Fibroblast of skin of right quadriceps (primary cell): Measurements from ENCODE around the gene EID2.

ENCODE experiments used
- DNase-seq: peaks from one replicate; pipeline ENCODE4 v3.0.0-alpha.2; 2013

The EID2 gene, protein sequence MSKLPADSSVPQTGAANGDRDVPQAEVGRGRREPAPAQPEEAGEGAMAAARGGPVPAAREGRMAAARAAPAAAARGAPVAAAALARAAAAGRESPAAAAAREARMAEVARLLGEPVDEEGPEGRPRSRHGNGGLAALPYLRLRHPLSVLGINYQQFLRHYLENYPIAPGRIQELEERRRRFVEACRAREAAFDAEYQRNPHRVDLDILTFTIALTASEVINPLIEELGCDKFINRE

DNA sequence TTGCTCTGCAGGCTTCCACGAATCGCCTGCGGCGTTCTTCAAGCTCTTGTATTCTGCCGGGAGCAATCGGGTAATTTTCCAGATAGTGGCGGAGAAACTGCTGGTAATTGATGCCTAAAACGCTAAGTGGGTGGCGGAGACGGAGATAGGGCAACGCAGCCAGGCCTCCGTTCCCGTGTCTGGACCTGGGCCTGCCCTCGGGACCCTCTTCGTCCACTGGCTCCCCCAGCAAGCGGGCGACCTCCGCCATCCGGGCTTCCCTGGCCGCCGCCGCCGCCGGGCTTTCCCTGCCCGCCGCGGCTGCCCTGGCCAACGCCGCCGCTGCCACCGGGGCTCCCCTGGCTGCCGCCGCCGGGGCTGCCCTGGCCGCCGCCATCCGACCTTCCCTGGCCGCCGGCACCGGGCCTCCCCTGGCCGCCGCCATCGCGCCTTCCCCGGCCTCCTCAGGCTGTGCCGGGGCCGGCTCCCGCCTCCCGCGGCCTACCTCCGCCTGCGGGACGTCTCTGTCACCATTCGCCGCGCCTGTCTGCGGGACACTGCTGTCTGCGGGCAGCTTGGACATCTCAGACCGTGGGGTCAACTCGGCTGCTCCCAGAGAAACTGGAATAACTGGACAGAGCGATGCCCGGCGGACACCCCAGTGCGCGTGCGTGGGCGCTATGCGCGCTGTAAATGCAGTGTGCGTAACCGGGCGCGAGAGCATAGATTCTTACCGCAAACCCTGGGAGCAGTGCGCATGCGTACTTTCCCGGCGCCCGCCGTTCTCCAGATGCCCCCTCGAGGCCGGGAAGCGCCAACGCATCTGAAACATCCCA, at the start of gene EID2:
Gene EID2 (minus strand): TSS at position 644 of the 815 bp plus-strand sequence. CDS start 82 bp downstream, at position 562.
- DNase-seq = peak; percentile 90

DNA sequence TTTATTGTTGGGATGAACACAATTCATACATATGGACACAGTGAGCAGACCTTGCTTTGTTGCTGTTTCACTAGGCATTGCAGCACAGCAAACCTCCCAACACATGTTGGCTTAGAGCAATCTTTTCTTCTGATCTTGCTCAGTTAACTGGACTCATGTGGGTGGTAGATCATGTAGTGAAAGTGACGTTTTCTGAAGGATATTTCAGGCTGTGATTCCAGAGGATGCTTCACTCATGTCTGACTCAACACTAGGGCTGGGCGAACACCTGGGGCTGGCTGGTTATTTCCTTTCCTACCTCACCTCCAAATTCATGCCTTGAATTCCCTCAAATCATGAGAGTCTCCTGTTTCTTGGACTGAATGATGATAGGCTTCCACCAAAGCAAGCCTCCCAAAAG, 48.1 kb upstream of the EID2 start:
- no peak for DNase-seq

DNA sequence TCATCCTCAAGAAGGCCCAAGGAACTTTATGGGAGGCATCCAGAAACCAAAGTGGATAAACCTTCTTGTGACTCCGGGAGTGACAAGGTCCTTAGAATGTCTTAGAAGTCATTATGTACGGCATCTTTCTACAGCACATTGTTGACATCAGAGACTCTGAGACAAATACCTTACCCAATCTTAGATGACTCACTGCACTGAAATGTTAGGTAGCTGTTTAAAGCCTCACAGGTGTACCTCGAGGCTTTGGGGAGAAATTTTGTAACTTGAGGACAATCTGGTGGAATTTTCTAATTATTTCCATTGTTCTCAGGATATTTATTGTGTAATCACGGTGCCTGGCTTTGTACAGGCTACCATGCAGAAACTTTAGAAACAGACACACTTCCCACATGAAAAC, 47.5 kb upstream of the EID2 start:
- DNase-seq = no peak

DNA sequence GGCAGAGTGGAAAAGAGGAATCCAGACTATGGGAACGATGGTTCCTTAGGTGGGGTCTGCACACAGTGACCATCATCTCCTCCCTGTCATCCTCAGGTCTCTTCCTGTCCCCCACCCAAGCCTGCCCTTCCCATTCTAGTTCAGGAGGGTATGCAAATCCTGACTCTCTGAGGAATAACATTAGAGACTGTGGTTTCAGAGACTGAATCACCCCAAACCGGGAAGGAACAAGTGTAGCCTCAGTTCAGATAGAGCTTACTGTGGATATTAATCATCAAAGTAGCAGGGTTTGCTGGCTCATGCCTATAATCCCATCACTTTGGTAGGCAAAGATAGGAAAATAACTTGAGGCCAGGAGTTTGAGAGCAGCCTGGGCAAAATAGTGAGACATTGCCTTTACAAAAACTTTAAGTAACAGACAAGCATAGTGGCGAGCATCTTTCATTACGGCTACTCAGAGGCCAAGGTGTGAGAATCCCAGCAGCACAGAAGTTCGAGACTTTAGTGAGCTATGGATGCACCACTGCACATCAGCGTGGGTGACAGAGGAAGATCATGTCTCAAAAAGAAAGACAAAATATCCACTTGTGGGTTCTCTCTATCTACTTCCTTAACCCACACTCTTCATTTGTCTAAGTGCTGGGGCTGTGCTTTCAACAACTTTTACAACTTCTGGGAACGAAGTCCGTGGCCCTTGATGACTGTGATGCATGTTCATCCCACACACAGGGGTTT, 43.1 kb upstream of the EID2 start:
- DNase-seq = no peak

DNA sequence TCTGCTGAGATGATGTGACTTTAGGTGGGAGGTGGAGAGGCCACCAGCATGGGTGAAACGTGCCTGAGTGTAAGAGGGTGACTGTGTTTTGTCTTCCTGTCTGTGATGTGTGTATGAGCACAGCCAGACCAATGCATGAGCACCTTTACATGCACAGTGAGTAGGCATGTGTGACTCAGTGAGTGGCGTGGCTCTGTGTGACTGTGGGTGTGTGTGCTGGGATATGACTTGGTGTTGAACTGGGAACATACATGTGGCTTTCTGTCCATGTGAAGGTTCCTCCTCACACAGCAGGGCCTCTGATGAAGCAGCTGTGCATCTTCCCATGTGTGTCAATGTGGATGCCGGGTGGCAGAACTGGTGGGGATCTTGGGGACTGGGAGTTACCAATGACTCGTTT, 42.5 kb upstream of the EID2 start:
- no peak for DNase-seq

DNA sequence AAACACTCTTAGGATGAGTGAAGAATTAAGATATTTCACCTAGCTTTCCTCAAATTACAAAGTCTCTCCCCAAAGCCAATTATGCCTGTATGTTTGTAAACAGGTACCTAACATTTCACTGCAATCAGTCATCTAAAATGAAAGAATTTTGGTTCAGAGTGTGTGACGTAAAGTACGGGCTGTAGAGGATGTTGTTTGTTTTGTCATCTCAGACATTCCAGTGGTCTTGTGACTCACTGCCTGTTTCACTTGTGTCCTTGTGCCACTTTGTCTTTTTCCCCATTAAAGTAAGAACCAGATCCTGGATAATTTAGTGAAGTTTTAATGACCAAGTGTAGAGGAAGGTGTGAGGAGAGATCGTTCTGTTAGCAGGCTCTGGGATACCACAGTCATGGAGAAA, 28.6 kb upstream of the EID2 start:
- no peak for DNase-seq

DNA sequence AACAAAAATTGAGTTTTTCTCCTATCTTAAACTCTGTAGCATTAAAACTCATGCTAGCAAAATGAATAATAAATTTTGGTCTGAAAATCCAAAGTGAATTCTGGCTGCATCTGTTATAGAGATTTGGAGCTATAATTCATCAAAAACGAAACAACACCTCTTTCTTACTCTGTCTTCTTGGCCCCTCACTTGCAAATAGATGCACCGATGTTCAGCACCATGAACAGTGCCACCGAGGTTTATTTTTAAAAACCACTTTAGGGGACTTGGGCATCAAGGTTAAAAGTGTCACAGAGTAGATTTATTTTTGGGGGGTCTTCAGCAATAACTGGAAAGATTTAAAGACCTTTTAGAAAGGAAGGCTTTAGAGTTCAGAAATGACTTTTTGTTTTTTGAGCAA, 26.1 kb upstream of the EID2 start:
- DNase-seq = no peak

DNA sequence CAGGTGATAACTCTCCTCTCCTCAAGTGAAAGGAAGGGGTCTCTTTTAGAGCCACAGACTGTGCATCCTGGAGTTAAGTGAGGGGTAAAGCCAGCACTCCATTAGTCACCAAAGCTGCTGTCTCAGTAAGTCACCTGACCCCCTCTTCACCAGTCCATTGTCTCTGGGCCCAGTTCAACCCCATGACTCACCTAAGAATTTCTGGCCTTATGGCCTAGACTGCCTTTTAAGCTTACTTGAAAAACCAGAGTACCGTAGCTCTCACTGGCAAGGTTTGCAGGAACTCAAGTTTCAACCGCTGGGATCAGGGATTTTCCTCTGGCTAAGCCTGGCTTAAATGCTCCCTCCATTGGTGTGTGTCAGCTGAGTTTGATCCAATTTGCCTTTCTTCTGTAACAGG, 23.4 kb upstream of the EID2 start:
- DNase-seq = no peak

DNA sequence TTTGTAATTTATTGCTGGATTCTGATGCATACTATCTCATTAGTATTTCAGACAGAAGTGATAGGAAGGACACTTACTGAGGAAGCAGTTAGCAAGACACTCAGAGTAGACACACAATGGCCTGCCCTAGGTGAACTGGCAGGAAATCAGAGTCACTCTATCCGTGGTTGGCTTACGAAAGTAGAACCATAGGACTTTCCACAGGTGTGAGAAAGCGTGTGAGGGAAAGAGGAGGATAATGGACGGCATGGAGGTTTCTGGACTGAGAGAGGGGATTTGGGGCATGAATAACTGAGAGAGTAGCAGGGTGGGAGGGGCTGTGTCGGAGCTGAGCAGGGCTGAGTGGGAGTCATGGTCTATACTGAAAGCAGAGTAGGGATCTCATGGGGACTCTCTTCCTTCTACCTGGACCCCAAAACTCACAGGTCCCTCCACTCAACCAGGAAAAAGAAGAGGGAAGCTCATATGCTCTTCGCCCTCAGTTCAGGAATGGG, 18.7 kb upstream of the EID2 start:
- DNase-seq = no peak

DNA sequence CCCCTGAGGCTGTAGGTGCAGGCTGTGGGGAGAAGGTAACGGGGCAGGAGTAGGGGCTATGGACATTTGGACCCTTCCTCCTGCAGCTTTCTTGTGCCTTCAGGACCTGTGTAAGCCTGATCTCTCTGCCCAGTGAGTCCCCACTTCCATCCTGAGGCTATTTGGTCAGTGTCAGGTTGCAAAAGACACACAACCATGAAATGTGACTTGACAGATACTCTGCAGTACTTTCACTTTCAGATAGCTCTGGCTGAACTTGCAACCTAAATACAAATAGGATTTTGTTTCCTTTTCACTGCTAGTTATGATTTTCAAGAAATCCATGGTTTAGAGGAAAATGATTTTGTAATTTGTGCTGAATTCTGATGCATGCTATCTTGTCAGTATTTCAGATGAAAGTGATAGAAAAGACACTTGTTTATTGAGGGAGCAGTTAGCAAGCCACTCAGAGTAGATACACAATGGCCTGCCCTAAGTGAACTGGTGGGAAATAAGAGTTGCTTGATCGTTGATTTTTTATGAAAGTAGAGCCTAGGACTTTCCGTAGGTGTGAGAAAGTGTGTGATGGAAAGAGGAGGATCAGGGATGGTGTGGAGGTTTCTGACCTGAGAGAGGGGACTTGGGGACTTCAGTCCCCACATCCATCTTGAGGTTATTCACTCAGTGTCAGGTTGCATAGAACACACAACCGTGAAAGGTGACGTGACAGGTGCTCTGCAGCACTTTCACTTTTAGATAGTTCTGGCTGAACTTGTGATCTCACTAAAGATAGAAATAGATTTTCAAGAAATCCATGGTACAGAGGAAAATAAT, 18.1 kb upstream of the EID2 start:
- DNase-seq = no peak

DNA sequence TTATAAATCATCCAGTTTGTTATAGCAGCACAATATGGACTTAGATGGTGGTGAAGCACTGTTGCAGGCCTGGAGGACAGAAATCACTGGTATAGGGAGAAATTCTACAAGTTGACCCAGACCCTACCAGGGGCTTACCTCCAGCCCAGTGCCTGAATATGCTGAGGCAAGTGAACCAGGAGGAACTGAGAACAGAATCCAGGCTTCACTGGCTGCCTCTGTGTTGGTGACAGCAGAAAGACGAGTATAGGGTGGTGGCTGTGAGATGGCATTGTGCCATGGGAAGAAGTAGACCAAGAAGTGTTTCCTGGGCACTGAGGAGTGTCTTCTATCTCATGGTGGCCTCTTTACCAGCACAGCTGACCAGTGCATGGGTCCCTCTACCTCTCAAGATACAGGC, 15.9 kb upstream of the EID2 start:
- no peak for DNase-seq

DNA sequence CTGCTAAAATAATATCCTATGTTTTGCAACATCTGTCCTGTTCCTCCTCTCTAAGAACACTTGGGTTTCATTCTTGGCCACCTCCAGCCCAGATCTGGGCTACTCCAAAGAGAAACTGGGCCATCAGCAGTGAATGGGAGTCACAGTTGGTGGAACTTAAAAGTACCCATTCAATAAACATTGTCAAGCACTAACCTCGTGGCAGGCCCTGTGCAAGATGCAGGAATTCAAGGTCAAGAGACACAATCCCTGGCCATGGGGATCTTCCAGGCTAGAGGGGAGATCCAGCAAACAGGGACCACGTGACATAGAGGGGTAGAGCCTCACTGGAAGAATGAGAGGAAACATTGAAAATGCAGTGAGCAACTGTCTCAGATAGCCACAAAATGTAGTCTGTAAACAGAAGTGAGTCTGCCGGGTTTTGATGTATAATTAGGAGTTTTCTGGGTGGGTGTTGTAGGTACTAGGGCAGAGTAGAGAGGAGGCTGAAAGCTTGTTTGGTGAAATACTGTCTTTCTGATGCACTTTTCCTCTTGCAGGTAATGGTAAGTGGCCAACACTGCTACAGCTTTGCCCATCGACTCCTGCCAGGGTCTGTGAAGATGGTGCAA, 14.8 kb upstream of the EID2 start:
- no peak for DNase-seq

DNA sequence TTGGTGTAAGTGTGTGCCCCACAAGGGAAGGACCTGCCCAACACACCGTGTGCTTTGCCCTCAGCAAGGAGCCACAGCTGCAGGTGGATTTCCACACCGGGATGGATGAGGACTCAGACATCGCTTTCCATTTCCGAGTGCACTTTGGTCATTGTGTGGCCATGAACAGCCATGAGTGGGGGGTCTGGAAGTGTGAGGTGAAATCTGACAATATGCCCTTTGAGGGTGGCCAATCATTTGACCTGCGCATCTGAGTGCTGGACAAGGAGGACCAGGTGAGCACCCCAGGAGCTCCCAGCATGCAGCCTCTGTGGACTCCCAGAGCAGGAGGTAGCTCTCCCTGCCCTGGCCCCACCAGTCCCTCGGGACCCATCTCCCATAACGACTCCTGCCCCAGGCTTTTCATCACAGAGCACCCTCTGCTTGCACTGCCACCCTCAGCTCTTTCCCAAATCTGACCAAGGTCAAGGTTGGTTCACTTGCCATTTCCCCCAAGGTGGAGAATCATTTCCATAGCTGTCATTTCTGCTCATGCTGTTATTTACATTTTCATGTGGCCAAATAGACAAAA, 13.2 kb upstream of the EID2 start:
- no peak for DNase-seq

DNA sequence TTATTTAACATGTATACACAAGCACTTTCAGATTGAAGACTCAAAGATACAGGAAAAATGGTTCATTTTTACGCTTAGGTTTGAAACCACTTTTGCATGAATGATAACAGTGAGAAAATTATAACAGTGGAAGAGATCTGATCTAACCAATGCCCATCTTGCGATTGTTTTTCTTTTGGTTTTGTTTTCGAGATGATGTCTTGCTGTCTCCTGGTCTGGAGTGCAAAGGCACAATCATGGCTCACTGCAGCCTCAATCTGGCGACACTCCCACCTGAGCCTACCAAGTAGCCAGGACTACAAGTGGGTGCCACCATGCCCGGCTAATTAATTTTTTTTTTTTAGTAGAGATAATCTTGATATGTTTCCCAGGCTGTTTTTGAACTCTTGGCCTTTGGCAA, 10.2 kb upstream of the EID2 start:
- DNase-seq = no peak

DNA sequence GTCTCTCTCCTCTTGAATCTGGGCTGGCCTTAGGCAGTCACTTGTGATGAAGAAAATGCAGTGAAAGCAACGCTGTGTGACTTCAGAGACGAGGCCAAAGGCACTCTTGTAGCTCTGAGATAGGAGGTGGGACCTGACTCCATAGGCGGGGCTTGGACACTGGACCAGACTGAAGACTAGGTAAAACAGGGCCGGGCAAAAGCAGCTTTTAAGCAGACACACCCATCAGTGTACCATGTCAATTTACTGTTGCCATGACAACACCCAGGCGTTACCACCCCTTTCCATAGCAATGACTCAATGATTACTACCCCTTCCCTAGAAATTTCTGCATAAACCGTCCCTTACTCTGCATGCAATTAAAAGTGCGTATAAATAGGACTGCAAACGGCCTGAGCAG, 6.6 kb upstream of the EID2 start:
- DNase-seq = no peak

DNA sequence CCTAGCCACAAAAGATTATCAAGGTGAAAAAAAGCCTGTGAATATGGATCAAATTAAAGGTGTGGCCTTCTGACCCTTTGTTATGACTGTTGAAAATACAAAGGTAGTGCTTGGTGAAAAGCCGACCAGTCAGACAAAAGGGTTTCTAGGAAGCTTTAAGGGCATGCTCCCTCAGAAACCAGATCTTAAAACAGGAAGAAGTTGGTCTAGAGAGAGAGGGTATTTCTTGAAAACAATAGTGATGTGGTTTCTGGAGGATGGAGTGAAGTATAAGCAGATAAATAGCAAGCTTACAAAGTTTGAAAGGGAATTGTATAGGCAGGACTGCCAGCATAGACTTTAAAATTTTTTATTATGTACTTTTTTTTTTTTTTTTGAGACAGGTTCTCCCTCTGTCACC, 5.0 kb upstream of the EID2 start:
- DNase-seq = no peak

DNA sequence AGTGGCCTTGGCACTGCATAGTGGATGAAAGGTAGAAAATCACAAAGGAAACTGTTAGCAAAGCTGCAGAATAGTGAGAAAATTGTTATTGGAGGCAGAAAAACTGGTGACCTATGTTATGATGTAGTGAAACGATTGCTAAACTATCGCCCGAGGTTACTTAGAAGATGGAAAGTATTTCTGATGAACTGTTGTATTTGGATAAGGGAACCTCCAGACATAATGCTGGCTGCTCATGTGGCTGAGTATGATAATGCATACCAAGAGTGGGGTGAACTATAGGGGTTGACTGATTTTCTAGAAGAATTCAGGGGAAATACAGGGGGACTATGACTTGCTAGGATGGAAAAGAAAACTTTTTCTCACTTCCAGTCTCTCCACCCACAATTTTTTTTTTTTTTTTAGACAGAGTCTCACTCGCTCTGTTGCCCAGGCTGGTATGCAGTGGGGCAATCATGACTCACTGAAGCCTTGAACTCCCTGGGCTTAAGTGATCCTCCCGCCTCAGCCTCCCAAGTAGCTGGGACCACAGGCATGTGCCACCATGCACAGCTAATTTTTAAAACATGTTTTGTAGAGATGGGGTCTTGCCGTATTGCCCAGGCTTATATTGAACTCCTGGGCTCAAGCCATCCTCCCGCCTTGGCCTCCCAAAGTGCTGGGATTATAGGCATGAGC, 4.4 kb upstream of the EID2 start:
- peak; percentile 41 for DNase-seq

DNA sequence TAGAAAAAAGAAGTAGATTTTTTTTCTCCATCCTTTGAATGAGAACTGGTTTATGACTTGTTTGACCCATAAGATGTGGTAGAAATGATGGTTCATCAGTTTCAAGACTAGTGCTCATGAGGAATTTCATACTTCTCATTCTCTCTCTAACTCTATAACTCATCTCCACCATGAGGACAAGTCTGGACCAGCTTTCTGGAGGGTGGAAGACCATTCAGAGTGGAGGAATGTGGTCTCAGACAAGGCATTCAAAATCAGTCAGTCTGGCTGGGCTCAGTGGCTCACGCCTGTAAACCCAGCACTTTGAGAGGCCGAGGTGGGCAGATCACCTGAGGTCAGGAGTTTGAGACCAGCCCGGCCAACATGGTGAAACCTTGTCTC, 3.5 kb upstream of the EID2 start:
- no peak for DNase-seq

DNA sequence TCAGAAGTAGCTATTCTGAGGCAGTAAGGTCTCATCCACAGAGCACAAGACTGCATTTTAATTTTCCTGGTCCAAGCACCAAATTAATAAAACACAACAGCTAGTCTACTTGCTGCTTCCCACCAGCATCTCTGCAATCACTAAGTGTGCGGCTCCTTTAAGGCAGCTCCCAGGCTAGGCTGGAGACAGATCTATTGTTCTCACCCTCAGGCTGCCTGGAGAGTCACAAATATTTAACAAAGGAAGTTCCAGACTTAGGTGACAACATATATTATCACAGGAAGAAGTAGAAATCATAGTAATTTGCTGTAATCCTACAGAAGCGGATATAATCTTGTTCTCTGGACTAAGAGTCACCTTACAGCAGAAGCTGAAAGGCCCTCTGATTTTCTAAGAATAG, 2.2 kb upstream of the EID2 start:
- no peak for DNase-seq

DNA sequence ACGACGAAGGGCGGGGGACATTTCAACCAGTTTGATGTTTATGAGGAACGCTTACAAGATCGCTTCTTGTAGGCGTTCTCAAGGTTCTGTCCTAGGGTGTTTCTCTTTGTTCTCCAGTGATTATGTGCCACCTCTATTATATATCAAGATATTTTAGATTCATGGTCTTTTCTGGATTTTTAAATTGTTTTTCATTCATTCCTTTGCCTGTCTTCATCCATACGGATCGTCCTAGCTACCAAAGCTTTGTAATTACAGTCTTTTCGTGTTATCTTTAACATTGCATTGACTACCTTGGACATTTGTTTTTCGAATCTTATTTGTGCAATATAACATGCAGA, 342 bp upstream of the EID2 start:
- DNase-seq = no peak

DNA sequence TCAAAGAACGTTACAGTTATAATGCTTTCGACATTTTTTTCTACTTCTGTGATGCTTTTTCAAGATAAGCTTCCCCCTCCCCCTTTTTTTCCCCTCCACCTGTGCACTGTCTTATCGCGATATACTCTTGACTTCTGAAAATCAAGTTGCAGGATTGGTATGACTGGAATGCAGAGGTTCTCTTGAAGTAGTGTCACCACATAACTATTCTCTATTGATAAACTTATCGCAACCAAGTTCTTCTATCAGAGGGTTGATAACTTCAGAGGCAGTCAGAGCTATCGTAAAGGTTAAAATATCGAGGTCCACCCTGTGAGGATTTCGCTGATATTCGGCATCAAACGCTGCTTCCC, 820 bp downstream of the EID2 start:
- DNase-seq = peak; percentile 45

DNA sequence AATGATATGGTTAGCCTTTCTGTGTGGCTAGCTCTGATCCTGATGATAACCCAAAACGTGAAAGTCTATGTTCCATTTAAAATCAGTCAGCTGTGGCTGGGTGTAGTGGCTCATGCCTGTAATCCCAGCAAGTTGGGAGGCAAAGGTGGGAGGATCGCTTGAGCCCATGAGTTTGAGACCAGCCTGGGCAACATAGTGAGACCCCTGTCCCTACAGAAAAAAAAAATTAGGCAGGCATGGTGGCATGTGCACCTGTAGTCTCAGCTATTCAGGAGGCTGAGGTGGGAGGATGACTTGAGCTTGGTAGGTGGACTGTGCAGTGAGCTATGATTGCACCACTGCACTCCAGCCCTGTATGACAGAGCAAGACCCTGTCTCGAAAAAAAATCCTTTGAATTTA, 6.2 kb downstream of the EID2 start:
- DNase-seq = no peak
